Endodermal cell (in vitro differentiated cells): ENCODE results near the gene GPR65. TPM values are rescaled to one million over a fixed set of nuclear protein-coding genes. Genes with fewer than 3 reads are reported as not detected.

Experiments used
- DNase-seq: peaks from one replicate; pipeline ENCODE4 v3.0.0-alpha.2; 2017
- H3K27ac ChIP-seq: 2 replicates; pipeline ENCODE4 v1.5.1; 2013; ENCODE audit warnings: mild to moderate bottlenecking, low read depth, low read length, moderate library complexity
- H3K27me3 ChIP-seq: 2 replicates; pipeline ENCODE4 v1.6.1; 2013; ENCODE audit warnings: mild to moderate bottlenecking, low read length, moderate library complexity; ENCODE audit not compliant: insufficient read depth, control insufficient read depth, poor library complexity, severe bottlenecking
- H3K36me3 ChIP-seq: 2 replicates; pipeline ENCODE4 v1.7.0; 2013; ENCODE audit warnings: mild to moderate bottlenecking, low read length, moderate library complexity; ENCODE audit not compliant: control insufficient read depth, insufficient read depth
- H3K4me1 ChIP-seq: one replicate; pipeline ENCODE4 v1.7.0; 2013; ENCODE audit warnings: low read length; ENCODE audit not compliant: control insufficient read depth, insufficient read depth
- H3K4me3 ChIP-seq: 2 replicates; pipeline ENCODE4 v1.5.1; 2013; ENCODE audit warnings: mild to moderate bottlenecking, low read length, moderate library complexity
- H3K9ac ChIP-seq: 2 replicates; pipeline ENCODE4 v1.6.1; 2013; ENCODE audit warnings: mild to moderate bottlenecking, low read length, moderate library complexity; ENCODE audit not compliant: poor library complexity, severe bottlenecking; ENCODE audit errors: extremely low read depth
- H3K9me3 ChIP-seq: 2 replicates; pipeline ENCODE4 v1.6.1; 2013; ENCODE audit warnings: mild to moderate bottlenecking, low read length, moderate library complexity; ENCODE audit not compliant: control insufficient read depth
- H3K27ac Mint-ChIP-seq: 2 replicates; pipeline ENCODE4 v1.8.0; 2020; ENCODE audit warnings: mixed read lengths
- H3K27me3 Mint-ChIP-seq: 2 replicates; pipeline ENCODE4 v1.8.0; 2021; ENCODE audit warnings: mild to moderate bottlenecking, mixed read lengths; ENCODE audit not compliant: insufficient read depth
- H3K36me3 Mint-ChIP-seq: 2 replicates; pipeline ENCODE4 v1.8.0; 2020; ENCODE audit warnings: low read depth, mixed read lengths
- H3K4me1 Mint-ChIP-seq: 2 replicates; pipeline ENCODE4 v1.8.0; 2020; ENCODE audit warnings: mixed read lengths
- H3K4me3 Mint-ChIP-seq: 2 replicates; pipeline ENCODE4 v1.8.0; 2020; ENCODE audit warnings: mild to moderate bottlenecking, moderate library complexity, mixed read lengths
- H3K9me3 Mint-ChIP-seq: 2 replicates; pipeline ENCODE4 v1.8.0; 2020; ENCODE audit warnings: mild to moderate bottlenecking, mixed read lengths
- WGBS, 2 experiments: methylation state at CpG; one replicate each; pipeline versions ENCODE4 v1.1.5 to v1.1.7; 2013; ENCODE audit warnings: missing lambda C conversion rate in 2 of 2, mixed read lengths in 1 of 2; ENCODE audit not compliant: insufficient coverage in 1 of 2, insufficient read length in 1 of 2; 5-methylcytosine and 5-hydroxymethylcytosine counted together
- total RNA-seq, 2 donors: library from RNA; stranded (reverse); fragmentation: NEBNext Ultra II Directional in 1 of 2; extraction: Animal tissue kit (Norgen Biotek cat#: 25700) in 1 of 2; gene quantifications; 2 replicates in 1 of 2; 3 replicates in 1 of 2; pipeline ENCODE4 v1.2.1, GENCODE V29; 2021
- TF ChIP-seq, protein P1 (sequence below): fragments of 200-600 bp; sonication (generic); conservative IDR thresholded peaks from 2 replicates; pipeline ENCODE4 v1.5.0; 2021; ENCODE audit warnings: antibody characterized with exemption, mild to moderate bottlenecking

The GPR65 gene
- total RNA-seq, 2 donors from 2014 or later = not detected

DNA sequence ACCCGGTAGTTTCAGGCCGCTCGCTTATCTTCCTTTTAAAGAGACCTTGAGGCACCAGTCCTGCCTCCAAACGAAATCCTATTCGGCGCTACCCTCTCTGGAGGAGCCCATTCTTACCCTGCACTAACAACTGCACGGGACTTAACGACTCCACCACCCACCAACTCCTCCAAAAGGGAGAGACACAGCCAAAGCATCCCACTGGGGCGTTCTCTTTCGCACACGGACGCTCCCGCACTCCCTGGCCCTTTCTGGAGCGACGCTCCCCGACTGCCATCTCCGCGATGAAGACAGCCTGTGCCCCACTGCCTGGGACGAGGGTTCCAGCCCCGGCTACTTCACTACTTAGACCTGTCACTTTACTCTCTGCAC lies 12.6 kb upstream of the GPR65 start:
- WGBS, 2 experiments = 10 to 12% methylated on average over 10 to 20 of the region's 20 CpGs
- Mint-ChIP-seq H3K27me3 (no peaks in the 10 kb centered on the region), H3K27ac (peak overlapping the region; percentile 90), H3K36me3 (no peaks in the 10 kb centered on the region), H3K4me3 (peak overlapping the region; percentile 80), H3K4me1 (peaks cover 24% of the 10 kb centered on the region), H3K9me3 (no peaks in the 10 kb centered on the region)
- H3K9ac ChIP-seq = peak overlapping the region; percentile 72
- peaks cover 12% of the 10 kb centered on the region for H3K9me3 ChIP-seq
- H3K27me3 ChIP-seq = no peaks in the 10 kb centered on the region
- H3K4me3 ChIP-seq = peak overlapping the region; percentile 82
- peaks cover 12% of the 10 kb centered on the region for H3K4me1 ChIP-seq
- TF ChIP-seq, protein P1, sequence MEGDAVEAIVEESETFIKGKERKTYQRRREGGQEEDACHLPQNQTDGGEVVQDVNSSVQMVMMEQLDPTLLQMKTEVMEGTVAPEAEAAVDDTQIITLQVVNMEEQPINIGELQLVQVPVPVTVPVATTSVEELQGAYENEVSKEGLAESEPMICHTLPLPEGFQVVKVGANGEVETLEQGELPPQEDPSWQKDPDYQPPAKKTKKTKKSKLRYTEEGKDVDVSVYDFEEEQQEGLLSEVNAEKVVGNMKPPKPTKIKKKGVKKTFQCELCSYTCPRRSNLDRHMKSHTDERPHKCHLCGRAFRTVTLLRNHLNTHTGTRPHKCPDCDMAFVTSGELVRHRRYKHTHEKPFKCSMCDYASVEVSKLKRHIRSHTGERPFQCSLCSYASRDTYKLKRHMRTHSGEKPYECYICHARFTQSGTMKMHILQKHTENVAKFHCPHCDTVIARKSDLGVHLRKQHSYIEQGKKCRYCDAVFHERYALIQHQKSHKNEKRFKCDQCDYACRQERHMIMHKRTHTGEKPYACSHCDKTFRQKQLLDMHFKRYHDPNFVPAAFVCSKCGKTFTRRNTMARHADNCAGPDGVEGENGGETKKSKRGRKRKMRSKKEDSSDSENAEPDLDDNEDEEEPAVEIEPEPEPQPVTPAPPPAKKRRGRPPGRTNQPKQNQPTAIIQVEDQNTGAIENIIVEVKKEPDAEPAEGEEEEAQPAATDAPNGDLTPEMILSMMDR = no peak
- no peaks in the 10 kb centered on the region for H3K36me3 ChIP-seq
- peak overlapping the region; percentile 70 for H3K27ac ChIP-seq
- no peak for DNase-seq

DNA sequence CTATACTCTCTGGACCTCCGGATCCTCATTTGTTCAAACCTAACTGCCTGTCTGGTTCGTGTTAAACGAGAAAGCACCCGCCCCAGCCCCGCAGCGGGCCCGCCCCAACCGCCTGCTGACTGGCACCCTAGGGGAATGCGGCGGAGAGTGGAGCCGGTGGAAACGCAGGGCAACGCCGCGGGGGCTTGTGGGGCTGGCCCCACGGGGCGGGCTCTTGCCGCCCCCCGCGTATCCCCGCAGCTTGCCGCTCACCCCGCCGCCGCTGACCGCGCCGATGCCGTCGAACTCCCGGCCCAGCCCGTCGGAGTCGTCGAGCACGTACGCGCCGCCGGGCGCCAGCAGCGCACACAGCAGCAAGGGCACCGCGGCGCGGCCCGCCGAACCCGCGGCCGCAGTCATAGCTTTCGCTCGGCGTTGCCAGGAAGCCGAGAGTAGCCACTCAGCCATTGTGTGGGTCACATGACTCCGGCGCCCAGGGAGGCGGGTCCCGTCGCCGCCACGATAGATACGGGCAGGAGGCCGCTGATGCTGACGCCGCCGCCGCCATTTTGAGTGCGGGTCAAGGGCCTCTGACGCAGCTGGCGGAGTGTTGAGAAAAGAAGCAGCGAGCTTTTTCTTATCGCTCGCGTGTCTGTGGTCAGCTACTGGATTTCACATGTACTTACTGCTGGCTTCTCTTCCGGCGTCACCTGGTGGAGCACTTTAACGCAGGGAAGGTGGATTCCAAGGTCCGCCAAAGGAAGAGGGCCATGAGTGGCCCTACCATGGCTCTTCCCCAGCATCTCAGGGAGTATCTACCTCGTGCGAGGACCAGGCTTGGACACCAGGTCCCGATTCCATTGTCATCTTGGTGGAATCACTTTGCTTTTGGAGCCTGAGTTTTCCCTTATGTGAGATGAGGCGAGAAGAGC lies 12.0 kb upstream of the GPR65 start, which contains the start of gene GALC:
Gene GALC (minus strand): TSS at position 465 of the 911 bp plus-strand sequence. CDS start 18 bp downstream, at position 447.
- Mint-ChIP-seq H3K4me3 (peak within 1 kb of the TSS; percentile 80), H3K9me3 (no peaks in the 10 kb centered on the region), H3K27me3 (no peaks in the 10 kb centered on the region), H3K36me3 (no peaks in the 10 kb centered on the region), H3K4me1 (peaks cover 24% of the 10 kb centered on the region), H3K27ac (peak within 1 kb of the TSS; percentile 97)
- TF ChIP-seq, protein P1 = peak; percentile 16
- H3K36me3 ChIP-seq = no peaks in the 10 kb centered on the region
- peaks cover 12% of the 10 kb centered on the region for H3K9me3 ChIP-seq
- peaks cover 12% of the 10 kb centered on the region for H3K4me1 ChIP-seq
- peak within 1 kb of the TSS; percentile 70 for H3K27ac ChIP-seq
- peak within 1 kb of the TSS; percentile 72 for H3K9ac ChIP-seq
- no peaks in the 10 kb centered on the region for H3K27me3 ChIP-seq
- peak within 1 kb of the TSS; percentile 82 for H3K4me3 ChIP-seq
- DNase-seq = peak; percentile 97
- 5 to 9% methylated on average over 22 to 83 of the region's 83 CpGs for WGBS, 2 experiments

DNA sequence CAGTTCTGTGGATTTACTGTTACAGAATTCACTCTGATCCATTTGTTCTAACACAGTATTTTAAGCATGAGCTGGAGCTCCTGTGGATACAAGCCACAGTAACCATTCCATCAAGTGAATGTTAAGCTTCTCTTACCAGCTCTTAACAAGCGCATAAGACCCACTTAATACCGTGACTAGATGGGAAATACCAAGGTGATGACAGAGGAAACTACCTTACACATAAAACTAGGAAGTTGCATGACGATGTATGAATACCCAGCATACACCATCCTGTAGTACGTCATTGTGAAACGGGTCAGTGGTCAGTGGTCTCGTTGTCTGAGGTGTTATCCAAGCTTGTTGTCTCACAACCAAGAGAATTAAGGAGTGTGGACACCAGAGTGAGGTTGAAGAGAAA lies 10.0 kb upstream of the GPR65 start:
- TF ChIP-seq, protein P1 = no peak
- H3K9me3 Mint-ChIP-seq = no peaks in the 10 kb centered on the region
- no peaks in the 10 kb centered on the region for H3K36me3 Mint-ChIP-seq
- Histone ChIP-seq H3K36me3 (no peaks in the 10 kb centered on the region), H3K4me1 (peaks cover 15% of the 10 kb centered on the region), H3K27ac (no peak overlapping the region), H3K4me3 (peak overlapping the region; percentile 21), H3K9me3 (peaks cover 12% of the 10 kb centered on the region), H3K9ac (no peak overlapping the region), H3K27me3 (no peaks in the 10 kb centered on the region)
- no peak overlapping the region for H3K27ac Mint-ChIP-seq
- peaks cover 27% of the 10 kb centered on the region for H3K4me1 Mint-ChIP-seq
- 95 to 100% methylated on average over 4 to 6 of the region's 6 CpGs for WGBS, 2 experiments
- H3K27me3 Mint-ChIP-seq = no peaks in the 10 kb centered on the region
- no peak overlapping the region for H3K4me3 Mint-ChIP-seq
- DNase-seq = no peak
